SU-DHL-6 (cell line): ENCODE results near the gene SLC1A3.

Source experiments
- H2AFZ ChIP-seq: fragments of 200-600 bp; sonication (generic); 2 replicates; pipeline ENCODE4 v1.6.1; 2014; ENCODE audit warnings: low read depth, mild to moderate bottlenecking, moderate library complexity, mixed read lengths, antibody characterized with exemption, low read length; ENCODE audit not compliant: severe bottlenecking
- H3F3A ChIP-seq: fragments of 200-600 bp; shearing (Covaris generic); 2 replicates; pipeline ENCODE4 v1.6.0; 2016; ENCODE audit warnings: antibody characterized with exemption, mild to moderate bottlenecking; ENCODE audit not compliant: insufficient read depth
- H3K27ac ChIP-seq: fragments of 200-600 bp; sonication (generic); 2 replicates; pipeline ENCODE4 v1.5.1; 2016; ENCODE audit warnings: low read depth, mild to moderate bottlenecking, low read length, moderate library complexity, mixed read lengths
- H3K27me3 ChIP-seq: fragments of 200-600 bp; sonication (generic), shearing (Covaris generic); 2 replicates; pipeline ENCODE4 v1.6.0; 2014; ENCODE audit warnings: mild to moderate bottlenecking, low read length
- H3K36me3 ChIP-seq: fragments of 200-600 bp; sonication (generic); 2 replicates; pipeline ENCODE4 v1.6.1; 2014; ENCODE audit warnings: mild to moderate bottlenecking, low read length, mixed read lengths
- H3K4me2 ChIP-seq: fragments of 300-600, 200-600 bp; shearing (Covaris generic), sonication (generic); 2 replicates; pipeline ENCODE4 v1.6.0; 2014; ENCODE audit warnings: low read length, low read depth, mild to moderate bottlenecking; ENCODE audit not compliant: poor library complexity, severe bottlenecking
- H3K4me3 ChIP-seq: fragments of 200-600 bp; sonication (generic); 2 replicates; pipeline ENCODE4 v1.5.1; 2014; ENCODE audit warnings: antibody characterized with exemption, low read length, mild to moderate bottlenecking, mixed read lengths; ENCODE audit not compliant: insufficient read depth, poor library complexity, severe bottlenecking
- H3K79me2 ChIP-seq: fragments of 200-600 bp; sonication (generic); 2 replicates; pipeline ENCODE4 v1.6.1; 2014; ENCODE audit warnings: mild to moderate bottlenecking, low read length, moderate library complexity; ENCODE audit not compliant: insufficient read depth
- H3K9ac ChIP-seq: fragments of 200-600 bp; sonication (generic); 2 replicates; pipeline ENCODE4 v1.7.0; 2014; ENCODE audit warnings: mild to moderate bottlenecking, low read length
- H3K9me2 ChIP-seq: fragments of 200-600 bp; sonication (generic); replicated peaks from 2 replicates; pipeline ENCODE4 v1.6.1; 2014; ENCODE audit warnings: low read length; ENCODE audit not compliant: insufficient read depth
- H3K9me3 ChIP-seq: fragments of 200-600 bp; sonication (generic); 2 replicates; pipeline ENCODE4 v1.6.1; 2014; ENCODE audit warnings: low read length, mixed read lengths; ENCODE audit not compliant: insufficient read depth
- H4K20me1 ChIP-seq: fragments of 200-600 bp; sonication (generic); 2 replicates; pipeline ENCODE4 v1.6.1; 2014; ENCODE audit warnings: low read depth, mild to moderate bottlenecking, antibody characterized with exemption, low read length, moderate library complexity, mixed read lengths
- EZH2phosphoT487 ChIP-seq: fragments of 200-600 bp; sonication (generic), shearing (Covaris generic); conservative IDR thresholded peaks from 2 replicates; pipeline ENCODE4 v1.6.1; 2018; ENCODE audit warnings: mild to moderate bottlenecking, antibody characterized with exemption, low read length, moderate library complexity, mixed read lengths
- TF ChIP-seq, protein P1 (sequence below): fragments of 200-600 bp; sonication (generic); IDR thresholded peaks from one replicate; pipeline ENCODE4 v1.5.1; 2017; ENCODE audit warnings: antibody characterized with exemption, mild to moderate bottlenecking, low read length, moderate library complexity; ENCODE audit not compliant: insufficient read depth, poor library complexity, severe bottlenecking

Gene SLC1A3

DNA sequence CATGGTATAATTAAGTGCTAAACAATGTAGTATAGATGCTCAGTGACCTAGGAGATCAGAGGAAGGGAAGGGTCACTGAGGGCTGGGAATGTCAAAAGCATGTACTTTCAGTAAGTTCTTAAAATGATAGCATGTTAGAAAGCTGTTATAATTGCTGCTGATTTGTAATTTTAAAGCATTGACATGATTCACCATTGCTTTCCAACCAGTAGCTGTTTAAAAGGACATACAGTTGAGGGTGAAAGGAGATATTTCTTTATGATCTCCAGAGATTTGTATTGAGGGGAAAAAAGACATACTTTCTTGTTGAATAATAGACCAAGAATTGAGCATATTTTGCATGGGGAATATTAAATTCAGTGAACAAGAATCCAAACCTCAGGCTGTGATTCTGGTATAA, 1.2 kb upstream of the SLC1A3 start:
- no peak overlapping the region for H3K27ac ChIP-seq
- no peaks in the 10 kb centered on the region for H3K9me2 ChIP-seq
- TF ChIP-seq, protein P1, sequence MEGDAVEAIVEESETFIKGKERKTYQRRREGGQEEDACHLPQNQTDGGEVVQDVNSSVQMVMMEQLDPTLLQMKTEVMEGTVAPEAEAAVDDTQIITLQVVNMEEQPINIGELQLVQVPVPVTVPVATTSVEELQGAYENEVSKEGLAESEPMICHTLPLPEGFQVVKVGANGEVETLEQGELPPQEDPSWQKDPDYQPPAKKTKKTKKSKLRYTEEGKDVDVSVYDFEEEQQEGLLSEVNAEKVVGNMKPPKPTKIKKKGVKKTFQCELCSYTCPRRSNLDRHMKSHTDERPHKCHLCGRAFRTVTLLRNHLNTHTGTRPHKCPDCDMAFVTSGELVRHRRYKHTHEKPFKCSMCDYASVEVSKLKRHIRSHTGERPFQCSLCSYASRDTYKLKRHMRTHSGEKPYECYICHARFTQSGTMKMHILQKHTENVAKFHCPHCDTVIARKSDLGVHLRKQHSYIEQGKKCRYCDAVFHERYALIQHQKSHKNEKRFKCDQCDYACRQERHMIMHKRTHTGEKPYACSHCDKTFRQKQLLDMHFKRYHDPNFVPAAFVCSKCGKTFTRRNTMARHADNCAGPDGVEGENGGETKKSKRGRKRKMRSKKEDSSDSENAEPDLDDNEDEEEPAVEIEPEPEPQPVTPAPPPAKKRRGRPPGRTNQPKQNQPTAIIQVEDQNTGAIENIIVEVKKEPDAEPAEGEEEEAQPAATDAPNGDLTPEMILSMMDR = no peak
- no peak for TF ChIP-seq EZH2phosphoT487
- H2AFZ ChIP-seq = no peak overlapping the region
- no peaks in the 10 kb centered on the region for H3K36me3 ChIP-seq
- H3K27me3 ChIP-seq = peaks cover 4% of the 10 kb centered on the region; the same call in 1 of the 2 replicates
- H3K9me3 ChIP-seq = no peaks in the 10 kb centered on the region
- no peaks in the 10 kb centered on the region for H3K79me2 ChIP-seq
- no peak overlapping the region for H3K4me2 ChIP-seq
- no peaks in the 10 kb centered on the region for H3F3A ChIP-seq
- H3K9ac ChIP-seq = no peak overlapping the region
- H4K20me1 ChIP-seq = no peaks in the 10 kb centered on the region
- no peak overlapping the region for H3K4me3 ChIP-seq

DNA sequence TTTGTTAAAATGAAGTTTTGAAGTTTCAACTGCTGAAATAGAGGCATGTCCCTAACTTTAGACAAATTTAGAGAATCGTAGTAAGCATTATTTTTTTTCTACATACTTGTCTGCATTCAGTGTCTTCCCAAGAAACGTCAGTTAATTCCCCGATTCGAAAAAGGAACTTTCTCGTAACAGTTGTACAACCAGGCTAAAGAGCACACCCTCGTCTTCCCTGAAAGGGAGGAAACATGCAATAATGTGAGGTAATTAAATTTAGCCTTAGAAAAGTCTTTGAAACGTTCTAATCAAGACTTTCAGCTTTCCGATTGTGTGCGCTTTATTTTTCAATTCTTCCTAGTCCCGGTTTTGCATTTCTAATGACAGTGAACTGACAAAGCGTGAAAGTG, 374 bp upstream of the SLC1A3 start:
- Histone ChIP-seq H3K4me2 (peak overlapping the region; percentile 85), H3K4me3 (peak overlapping the region; percentile 50), H3K9me2 (no peaks in the 10 kb centered on the region), H3K27ac (no peak overlapping the region), H3K79me2 (no peaks in the 10 kb centered on the region), H3K9ac (peak overlapping the region; percentile 44; the same call in 1 of the 2 replicates), H2AFZ (peak overlapping the region; percentile 96), H3K9me3 (no peaks in the 10 kb centered on the region), H3F3A (no peaks in the 10 kb centered on the region), H4K20me1 (no peaks in the 10 kb centered on the region), H3K36me3 (no peaks in the 10 kb centered on the region), H3K27me3 (peaks cover 4% of the 10 kb centered on the region; the same call in 1 of the 2 replicates)
- TF ChIP-seq, protein P1 = no peak

DNA sequence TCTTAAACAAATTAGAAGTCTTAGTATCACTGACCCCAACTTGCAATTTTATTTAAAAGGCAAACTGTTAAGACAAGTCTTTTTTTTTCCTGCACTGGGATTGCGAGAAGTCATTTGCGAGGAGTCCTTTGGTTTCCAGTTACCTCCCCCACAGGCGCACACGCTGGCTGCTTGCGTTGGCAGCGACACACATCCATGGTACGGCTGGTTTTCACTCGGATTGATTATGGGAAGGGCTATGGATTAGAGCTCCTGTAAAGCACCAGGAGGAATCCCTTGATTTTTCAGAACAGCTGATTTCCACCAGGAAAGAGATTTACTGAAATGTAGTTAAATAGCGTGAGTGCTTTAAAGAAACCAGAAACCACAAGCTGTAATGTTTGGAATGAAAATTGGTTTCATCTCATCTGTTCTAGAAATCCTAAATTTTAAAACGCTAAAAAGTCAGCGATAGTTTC, 737 bp downstream of the SLC1A3 start:
- peak overlapping the region; percentile 50 for H3K4me3 ChIP-seq
- H3K9ac ChIP-seq = peak overlapping the region; percentile 44; the same call in 1 of the 2 replicates
- no peaks in the 10 kb centered on the region for H3K9me3 ChIP-seq

More for the DNA sequence above, 737 bp downstream of the SLC1A3 start:
- H3K9me2 ChIP-seq = no peaks in the 10 kb centered on the region
- no peak overlapping the region for H3K27ac ChIP-seq
- no peaks in the 10 kb centered on the region for H3K36me3 ChIP-seq
- H3K27me3 ChIP-seq = peaks cover 4% of the 10 kb centered on the region; the same call in 1 of the 2 replicates
- H3F3A ChIP-seq = no peaks in the 10 kb centered on the region
- peak overlapping the region; percentile 96 for H2AFZ ChIP-seq
- H4K20me1 ChIP-seq = no peaks in the 10 kb centered on the region
- no peaks in the 10 kb centered on the region for H3K79me2 ChIP-seq
- no peak for TF ChIP-seq EZH2phosphoT487
- TF ChIP-seq, protein P1 = no peak
- peak overlapping the region; percentile 85 for H3K4me2 ChIP-seq
